ENCODE results near the gene ANKRD33B.

- TF ChIP-seq, protein P1, sequence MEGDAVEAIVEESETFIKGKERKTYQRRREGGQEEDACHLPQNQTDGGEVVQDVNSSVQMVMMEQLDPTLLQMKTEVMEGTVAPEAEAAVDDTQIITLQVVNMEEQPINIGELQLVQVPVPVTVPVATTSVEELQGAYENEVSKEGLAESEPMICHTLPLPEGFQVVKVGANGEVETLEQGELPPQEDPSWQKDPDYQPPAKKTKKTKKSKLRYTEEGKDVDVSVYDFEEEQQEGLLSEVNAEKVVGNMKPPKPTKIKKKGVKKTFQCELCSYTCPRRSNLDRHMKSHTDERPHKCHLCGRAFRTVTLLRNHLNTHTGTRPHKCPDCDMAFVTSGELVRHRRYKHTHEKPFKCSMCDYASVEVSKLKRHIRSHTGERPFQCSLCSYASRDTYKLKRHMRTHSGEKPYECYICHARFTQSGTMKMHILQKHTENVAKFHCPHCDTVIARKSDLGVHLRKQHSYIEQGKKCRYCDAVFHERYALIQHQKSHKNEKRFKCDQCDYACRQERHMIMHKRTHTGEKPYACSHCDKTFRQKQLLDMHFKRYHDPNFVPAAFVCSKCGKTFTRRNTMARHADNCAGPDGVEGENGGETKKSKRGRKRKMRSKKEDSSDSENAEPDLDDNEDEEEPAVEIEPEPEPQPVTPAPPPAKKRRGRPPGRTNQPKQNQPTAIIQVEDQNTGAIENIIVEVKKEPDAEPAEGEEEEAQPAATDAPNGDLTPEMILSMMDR (conservative IDR thresholded peaks at IDR 0.05; ENCODE audit: low read depth in 2 of 2): peak in 1 of 2 experiments; percentile 49; a peak in 2 of 4 replicates
- TF ChIP-seq REST (IDR thresholded peaks at IDR 0.05; ENCODE audit: unreplicated experiment): no peak
- no peak for TF ChIP-seq EZH2 (IDR thresholded peaks at IDR 0.05; ENCODE audit: low read depth, unreplicated experiment)
- TF ChIP-seq EZH2phosphoT487 (IDR thresholded peaks at IDR 0.05; ENCODE audit: unreplicated experiment): no peak
- TF ChIP-seq ZNF114 (CRISPR knock-in tag; IDR thresholded peaks at IDR 0.05): no peak
- no peak for TF ChIP-seq CREB1 (CRISPR knock-in tag; IDR thresholded peaks at IDR 0.05; ENCODE audit: low read depth)
- TF ChIP-seq, protein P2, sequence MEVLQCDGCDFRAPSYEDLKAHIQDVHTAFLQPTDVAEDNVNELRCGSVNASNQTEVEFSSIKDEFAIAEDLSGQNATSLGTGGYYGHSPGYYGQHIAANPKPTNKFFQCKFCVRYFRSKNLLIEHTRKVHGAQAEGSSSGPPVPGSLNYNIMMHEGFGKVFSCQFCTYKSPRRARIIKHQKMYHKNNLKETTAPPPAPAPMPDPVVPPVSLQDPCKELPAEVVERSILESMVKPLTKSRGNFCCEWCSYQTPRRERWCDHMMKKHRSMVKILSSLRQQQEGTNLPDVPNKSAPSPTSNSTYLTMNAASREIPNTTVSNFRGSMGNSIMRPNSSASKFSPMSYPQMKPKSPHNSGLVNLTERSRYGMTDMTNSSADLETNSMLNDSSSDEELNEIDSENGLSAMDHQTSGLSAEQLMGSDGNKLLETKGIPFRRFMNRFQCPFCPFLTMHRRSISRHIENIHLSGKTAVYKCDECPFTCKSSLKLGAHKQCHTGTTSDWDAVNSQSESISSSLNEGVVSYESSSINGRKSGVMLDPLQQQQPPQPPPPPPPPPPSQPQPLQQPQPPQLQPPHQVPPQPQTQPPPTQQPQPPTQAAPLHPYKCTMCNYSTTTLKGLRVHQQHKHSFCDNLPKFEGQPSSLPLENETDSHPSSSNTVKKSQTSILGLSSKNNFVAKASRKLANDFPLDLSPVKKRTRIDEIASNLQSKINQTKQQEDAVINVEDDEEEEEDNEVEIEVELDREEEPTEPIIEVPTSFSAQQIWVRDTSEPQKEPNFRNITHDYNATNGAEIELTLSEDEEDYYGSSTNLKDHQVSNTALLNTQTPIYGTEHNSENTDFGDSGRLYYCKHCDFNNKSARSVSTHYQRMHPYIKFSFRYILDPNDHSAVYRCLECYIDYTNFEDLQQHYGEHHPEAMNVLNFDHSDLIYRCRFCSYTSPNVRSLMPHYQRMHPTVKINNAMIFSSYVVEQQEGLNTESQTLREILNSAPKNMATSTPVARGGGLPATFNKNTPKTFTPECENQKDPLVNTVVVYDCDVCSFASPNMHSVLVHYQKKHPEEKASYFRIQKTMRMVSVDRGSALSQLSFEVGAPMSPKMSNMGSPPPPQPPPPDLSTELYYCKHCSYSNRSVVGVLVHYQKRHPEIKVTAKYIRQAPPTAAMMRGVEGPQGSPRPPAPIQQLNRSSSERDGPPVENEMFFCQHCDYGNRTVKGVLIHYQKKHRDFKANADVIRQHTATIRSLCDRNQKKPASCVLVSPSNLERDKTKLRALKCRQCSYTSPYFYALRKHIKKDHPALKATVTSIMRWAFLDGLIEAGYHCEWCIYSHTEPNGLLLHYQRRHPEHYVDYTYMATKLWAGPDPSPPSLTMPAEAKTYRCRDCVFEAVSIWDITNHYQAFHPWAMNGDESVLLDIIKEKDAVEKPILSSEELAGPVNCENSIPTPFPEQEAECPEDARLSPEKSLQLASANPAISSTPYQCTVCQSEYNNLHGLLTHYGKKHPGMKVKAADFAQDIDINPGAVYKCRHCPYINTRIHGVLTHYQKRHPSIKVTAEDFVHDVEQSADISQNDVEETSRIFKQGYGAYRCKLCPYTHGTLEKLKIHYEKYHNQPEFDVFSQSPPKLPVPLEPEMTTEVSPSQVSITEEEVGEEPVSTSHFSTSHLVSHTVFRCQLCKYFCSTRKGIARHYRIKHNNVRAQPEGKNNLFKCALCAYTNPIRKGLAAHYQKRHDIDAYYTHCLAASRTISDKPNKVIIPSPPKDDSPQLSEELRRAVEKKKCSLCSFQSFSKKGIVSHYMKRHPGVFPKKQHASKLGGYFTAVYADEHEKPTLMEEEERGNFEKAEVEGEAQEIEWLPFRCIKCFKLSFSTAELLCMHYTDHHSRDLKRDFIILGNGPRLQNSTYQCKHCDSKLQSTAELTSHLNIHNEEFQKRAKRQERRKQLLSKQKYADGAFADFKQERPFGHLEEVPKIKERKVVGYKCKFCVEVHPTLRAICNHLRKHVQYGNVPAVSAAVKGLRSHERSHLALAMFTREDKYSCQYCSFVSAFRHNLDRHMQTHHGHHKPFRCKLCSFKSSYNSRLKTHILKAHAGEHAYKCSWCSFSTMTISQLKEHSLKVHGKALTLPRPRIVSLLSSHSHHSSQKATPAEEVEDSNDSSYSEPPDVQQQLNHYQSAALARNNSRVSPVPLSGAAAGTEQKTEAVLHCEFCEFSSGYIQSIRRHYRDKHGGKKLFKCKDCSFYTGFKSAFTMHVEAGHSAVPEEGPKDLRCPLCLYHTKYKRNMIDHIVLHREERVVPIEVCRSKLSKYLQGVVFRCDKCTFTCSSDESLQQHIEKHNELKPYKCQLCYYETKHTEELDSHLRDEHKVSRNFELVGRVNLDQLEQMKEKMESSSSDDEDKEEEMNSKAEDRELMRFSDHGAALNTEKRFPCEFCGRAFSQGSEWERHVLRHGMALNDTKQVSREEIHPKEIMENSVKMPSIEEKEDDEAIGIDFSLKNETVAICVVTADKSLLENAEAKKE (CRISPR knock-in tag; IDR thresholded peaks at IDR 0.05): no peak
- TF ChIP-seq POLR2AphosphoS5 (IDR thresholded peaks at IDR 0.05; ENCODE audit: low read depth): no peak
- no peak for TF ChIP-seq ETS1 (IDR thresholded peaks at IDR 0.05)
- no peak for TF ChIP-seq ZNF331 (CRISPR knock-in tag; IDR thresholded peaks at IDR 0.05; ENCODE audit: low read depth)
- TF ChIP-seq STAT1 (IDR thresholded peaks at IDR 0.05; ENCODE audit: unreplicated experiment): no peak
Measured at GRCh38 chr5:10593531-10594181, 29.8 kb downstream of the ANKRD33B start.

All from GM23338 (cell line).